Eye (tissue), 1 donor: ENCODE measurements around the gene GSTM3.
"Not testable (repeated sequence)": the region's sequence is repeated elsewhere in the genome, so short reads cannot be mapped to it uniquely, and the experiment has no call there.

Experiments
- DNase-seq: peaks from one replicate; pipeline ENCODE4 v3.0.0-alpha.2; 2015

GSTM3 gene

GRCh38 chr1:109773900-109774485 lies 33.2 kb upstream of the GSTM3 start:
- DNase-seq, result no peak

GRCh38 chr1:109773203-109773899 lies 32.5 kb upstream of the GSTM3 start:
- DNase-seq, result peak; percentile 94

GRCh38 chr1:109772658-109773202 lies 31.9 kb upstream of the GSTM3 start:
- DNase-seq, result no peak

GRCh38 chr1:109771712-109772657 lies 31.1 kb upstream of the GSTM3 start:
- DNase-seq, result no peak

- DNase-seq, result no peak
These were observed 29.7 kb upstream of the GSTM3 start for GRCh38 chr1:109770331-109771095.

- DNase-seq, result no peak
These were observed 28.7 kb upstream of the GSTM3 start for GRCh38 chr1:109769330-109770078.

GRCh38 chr1:109768820-109769219 lies 28.0 kb upstream of the GSTM3 start:
- DNase-seq, result no peak

GRCh38 chr1:109768335-109768650 lies 27.5 kb upstream of the GSTM3 start:
- no peak for DNase-seq

GRCh38 chr1:109767637-109768334 lies 26.9 kb upstream of the GSTM3 start:
- DNase-seq, result no peak

- not testable (repeated sequence) for DNase-seq
These were observed 26.3 kb upstream of the GSTM3 start for GRCh38 chr1:109766991-109767636.

- DNase-seq, result no peak
These were observed 25.2 kb upstream of the GSTM3 start for GRCh38 chr1:109765896-109766615.

- DNase-seq, result no peak
These were observed 24.6 kb upstream of the GSTM3 start for GRCh38 chr1:109765483-109765815.

- DNase-seq, result no peak
These were observed 24.0 kb upstream of the GSTM3 start for GRCh38 chr1:109764561-109765482.

- no peak for DNase-seq
These were observed 23.0 kb upstream of the GSTM3 start, which contains the start of gene EPS8L3 for GRCh38 chr1:109763646-109764415. EPS8L3 (minus strand) TSS chr1:109763923; CDS start chr1:109761749, 2,174 bp downstream.

- no peak for DNase-seq
These were observed 22.2 kb upstream of the GSTM3 start for GRCh38 chr1:109762821-109763645.

- DNase-seq, result no peak
These were observed 21.3 kb upstream of the GSTM3 start for GRCh38 chr1:109762039-109762585.
